ENCODE results near the gene UBE2L3.

Gene UBE2L3

DNA sequence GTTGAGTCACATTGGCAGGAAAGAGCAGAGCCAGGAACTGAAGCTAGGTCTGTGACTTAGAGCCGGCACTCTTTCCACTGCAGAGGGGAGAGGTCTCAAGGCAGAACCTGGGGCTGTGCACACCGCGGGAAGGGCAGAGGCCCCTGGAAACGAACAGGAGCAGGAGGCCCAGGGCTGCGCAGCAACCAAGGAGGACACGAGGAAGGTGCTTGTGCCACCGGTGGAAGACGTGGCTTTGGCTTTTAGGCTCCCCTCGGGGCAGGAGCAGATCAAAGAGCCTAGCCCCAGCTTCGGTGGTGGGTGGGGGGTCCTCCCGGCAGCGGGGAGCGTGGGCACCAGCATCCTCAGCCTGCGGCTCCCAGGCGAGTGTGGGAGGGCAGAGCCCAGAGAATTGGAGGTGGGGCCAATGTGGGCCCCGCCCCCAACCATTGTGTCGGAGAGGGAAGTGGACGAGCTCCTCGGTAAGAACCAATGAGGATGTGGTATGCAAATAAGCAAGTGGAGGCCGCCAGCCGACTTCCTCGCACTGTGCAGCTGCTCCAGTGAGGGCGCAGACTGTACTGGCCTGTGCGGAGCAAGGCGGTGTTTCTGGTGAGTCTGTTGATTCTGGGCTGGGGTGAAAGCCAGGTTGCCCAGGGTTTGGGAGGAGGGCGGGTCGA is 64.9 kb downstream of the UBE2L3 start, which contains the start of gene CCDC116:
CCDC116 (plus strand) TSS at position 524 of the 659 bp plus-strand sequence. CDS start 422 bp downstream, outside the sequence.
- no peaks in the 10 kb centered on the region for H4K20me1 ChIP-seq (ENCODE audit: low read depth, low read length)
- no peak within 1 kb of the TSS for H2AFZ ChIP-seq (ENCODE audit: low read depth, low read length, severe bottlenecking)
- H3F3A ChIP-seq (ENCODE audit: insufficient read depth): no peaks in the 10 kb centered on the region
- no peaks in the 10 kb centered on the region for H3K27me3 ChIP-seq (ENCODE audit: low read length)
- H3K9me2 ChIP-seq (replicated peaks; ENCODE audit: insufficient read depth, low read length): no peaks in the 10 kb centered on the region
- H3K9ac ChIP-seq (ENCODE audit: low read length): no peak within 1 kb of the TSS
- H3K4me3 ChIP-seq (ENCODE audit: insufficient read depth, low read length, poor library complexity, severe bottlenecking): no peak within 1 kb of the TSS
- peaks cover 12% of the 10 kb centered on the region; the same call in 1 of the 2 replicates for H3K79me2 ChIP-seq (ENCODE audit: insufficient read depth, low read length)
- TF ChIP-seq, protein P1, sequence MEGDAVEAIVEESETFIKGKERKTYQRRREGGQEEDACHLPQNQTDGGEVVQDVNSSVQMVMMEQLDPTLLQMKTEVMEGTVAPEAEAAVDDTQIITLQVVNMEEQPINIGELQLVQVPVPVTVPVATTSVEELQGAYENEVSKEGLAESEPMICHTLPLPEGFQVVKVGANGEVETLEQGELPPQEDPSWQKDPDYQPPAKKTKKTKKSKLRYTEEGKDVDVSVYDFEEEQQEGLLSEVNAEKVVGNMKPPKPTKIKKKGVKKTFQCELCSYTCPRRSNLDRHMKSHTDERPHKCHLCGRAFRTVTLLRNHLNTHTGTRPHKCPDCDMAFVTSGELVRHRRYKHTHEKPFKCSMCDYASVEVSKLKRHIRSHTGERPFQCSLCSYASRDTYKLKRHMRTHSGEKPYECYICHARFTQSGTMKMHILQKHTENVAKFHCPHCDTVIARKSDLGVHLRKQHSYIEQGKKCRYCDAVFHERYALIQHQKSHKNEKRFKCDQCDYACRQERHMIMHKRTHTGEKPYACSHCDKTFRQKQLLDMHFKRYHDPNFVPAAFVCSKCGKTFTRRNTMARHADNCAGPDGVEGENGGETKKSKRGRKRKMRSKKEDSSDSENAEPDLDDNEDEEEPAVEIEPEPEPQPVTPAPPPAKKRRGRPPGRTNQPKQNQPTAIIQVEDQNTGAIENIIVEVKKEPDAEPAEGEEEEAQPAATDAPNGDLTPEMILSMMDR (IDR thresholded peaks at IDR 0.05; ENCODE audit: insufficient read depth, low read length, poor library complexity, severe bottlenecking): no peak
- no peak within 1 kb of the TSS for H3K27ac ChIP-seq (ENCODE audit: low read depth, low read length)
- no peak within 1 kb of the TSS for H3K4me2 ChIP-seq (ENCODE audit: low read depth, low read length, poor library complexity, severe bottlenecking)
- H3K9me3 ChIP-seq (ENCODE audit: insufficient read depth, low read length): no peaks in the 10 kb centered on the region
- no peaks in the 10 kb centered on the region for H3K36me3 ChIP-seq (ENCODE audit: low read length)

DNA sequence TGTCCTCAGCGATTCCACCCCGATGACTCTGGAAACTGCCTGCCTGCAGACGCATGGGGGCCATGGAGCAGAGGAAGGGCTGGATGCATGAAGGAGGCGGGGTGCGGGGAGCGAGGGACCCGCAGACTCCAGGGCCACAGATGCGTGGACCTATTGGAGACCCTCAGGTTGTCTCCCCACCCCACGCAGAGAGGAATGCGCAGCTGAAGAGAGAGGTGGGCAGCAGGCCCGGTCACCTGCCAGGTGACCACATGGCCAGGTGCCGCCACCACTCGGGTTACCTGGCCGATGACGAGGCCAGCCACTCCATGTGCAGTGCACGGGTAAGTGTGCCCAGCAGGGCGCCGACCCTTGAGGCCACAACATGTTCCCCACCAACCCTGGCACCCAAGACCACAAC is 65.4 kb downstream of the UBE2L3 start:
- H3K4me2 ChIP-seq (ENCODE audit: low read depth, low read length, poor library complexity, severe bottlenecking): no peak overlapping the region
- H3K79me2 ChIP-seq (ENCODE audit: insufficient read depth, low read length): peaks cover 12% of the 10 kb centered on the region; the same call in 1 of the 2 replicates
- no peaks in the 10 kb centered on the region for H3K27me3 ChIP-seq (ENCODE audit: low read length)
- H3K9me3 ChIP-seq (ENCODE audit: insufficient read depth, low read length): no peaks in the 10 kb centered on the region
- no peaks in the 10 kb centered on the region for H4K20me1 ChIP-seq (ENCODE audit: low read depth, low read length)
- no peaks in the 10 kb centered on the region for H3K9me2 ChIP-seq (replicated peaks; ENCODE audit: insufficient read depth, low read length)
- TF ChIP-seq, protein P1 (IDR thresholded peaks at IDR 0.05; ENCODE audit: insufficient read depth, low read length, poor library complexity, severe bottlenecking): no peak
- no peak for TF ChIP-seq EZH2phosphoT487 (conservative IDR thresholded peaks at IDR 0.05; ENCODE audit: low read length)
- no peak overlapping the region for H3K27ac ChIP-seq (ENCODE audit: low read depth, low read length)
- H2AFZ ChIP-seq (ENCODE audit: low read depth, low read length, severe bottlenecking): no peak overlapping the region
- no peaks in the 10 kb centered on the region for H3F3A ChIP-seq (ENCODE audit: insufficient read depth)
- H3K4me3 ChIP-seq (ENCODE audit: insufficient read depth, low read length, poor library complexity, severe bottlenecking): no peak overlapping the region
- H3K36me3 ChIP-seq (ENCODE audit: low read length): no peaks in the 10 kb centered on the region
- H3K9ac ChIP-seq (ENCODE audit: low read length): no peak overlapping the region

DNA sequence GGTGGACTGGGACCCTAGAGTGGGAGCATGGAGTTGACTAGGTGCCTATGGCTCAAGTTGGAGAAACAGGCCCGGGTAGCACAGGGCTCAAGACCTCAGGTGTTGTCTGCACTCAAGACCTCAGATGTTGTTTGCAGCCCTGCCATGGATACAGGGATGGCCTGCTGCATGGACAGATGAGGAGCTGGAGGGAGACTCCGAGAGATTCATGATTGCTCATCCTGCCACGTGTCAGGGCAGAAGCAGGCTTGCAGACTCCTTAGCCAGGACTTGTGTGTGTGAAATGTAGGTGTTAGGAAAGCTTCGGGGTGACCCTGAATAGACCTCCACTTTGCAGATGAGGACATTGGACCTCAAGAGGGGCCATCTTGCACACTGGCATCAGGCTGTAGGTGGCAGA is 66.0 kb downstream of the UBE2L3 start:
- Histone ChIP-seq H2AFZ (ENCODE audit: low read depth, low read length, severe bottlenecking) (no peak overlapping the region), H4K20me1 (ENCODE audit: low read depth, low read length) (no peaks in the 10 kb centered on the region), H3K9me3 (ENCODE audit: insufficient read depth, low read length) (no peaks in the 10 kb centered on the region), H3K4me2 (ENCODE audit: low read depth, low read length, poor library complexity, severe bottlenecking) (no peak overlapping the region), H3K27ac (ENCODE audit: low read depth, low read length) (no peak overlapping the region), H3F3A (ENCODE audit: insufficient read depth) (no peaks in the 10 kb centered on the region), H3K4me3 (ENCODE audit: insufficient read depth, low read length, poor library complexity, severe bottlenecking) (no peak overlapping the region), H3K36me3 (ENCODE audit: low read length) (no peaks in the 10 kb centered on the region), H3K9me2 (replicated peaks; ENCODE audit: insufficient read depth, low read length) (no peaks in the 10 kb centered on the region), H3K79me2 (ENCODE audit: insufficient read depth, low read length) (peaks cover 7% of the 10 kb centered on the region; the same call in 1 of the 2 replicates), H3K27me3 (ENCODE audit: low read length) (no peaks in the 10 kb centered on the region), H3K9ac (ENCODE audit: low read length) (no peak overlapping the region)
- no peak for TF ChIP-seq EZH2phosphoT487 (conservative IDR thresholded peaks at IDR 0.05; ENCODE audit: low read length)

DNA sequence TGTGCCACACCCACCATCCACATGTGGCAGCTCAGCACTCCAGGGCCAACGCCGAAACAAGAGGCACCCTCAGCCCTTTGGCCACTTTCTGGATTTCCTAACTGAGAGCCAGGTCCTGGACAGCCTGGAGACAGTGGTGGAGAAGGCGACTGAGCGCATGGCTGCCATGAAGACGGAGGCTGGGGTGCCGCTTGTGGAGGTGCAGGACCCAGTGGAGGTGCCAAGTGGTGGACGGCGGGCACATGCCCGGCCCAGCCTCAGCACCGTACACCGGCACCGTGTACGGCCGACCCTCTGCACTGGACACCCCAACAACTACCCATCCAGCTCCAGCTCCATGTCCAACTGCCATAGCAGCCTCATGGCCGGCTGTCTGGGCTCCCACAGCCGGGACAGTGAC is 66.6 kb downstream of the UBE2L3 start:
- TF ChIP-seq, protein P1 (IDR thresholded peaks at IDR 0.05; ENCODE audit: insufficient read depth, low read length, poor library complexity, severe bottlenecking): no peak
- TF ChIP-seq EZH2phosphoT487 (conservative IDR thresholded peaks at IDR 0.05; ENCODE audit: low read length): no peak

More for the DNA sequence above, 66.6 kb downstream of the UBE2L3 start:
- H3K9ac ChIP-seq (ENCODE audit: low read length): no peak overlapping the region
- H3K79me2 ChIP-seq (ENCODE audit: insufficient read depth, low read length): 0 out of 2 replicates have a peak, but pooled peaks cover under 1% of the 10 kb centered on the region
- no peaks in the 10 kb centered on the region for H3K27me3 ChIP-seq (ENCODE audit: low read length)
- H3K4me2 ChIP-seq (ENCODE audit: low read depth, low read length, poor library complexity, severe bottlenecking): no peak overlapping the region
- H3K36me3 ChIP-seq (ENCODE audit: low read length): no peaks in the 10 kb centered on the region
- no peaks in the 10 kb centered on the region for H4K20me1 ChIP-seq (ENCODE audit: low read depth, low read length)
- H2AFZ ChIP-seq (ENCODE audit: low read depth, low read length, severe bottlenecking): no peak overlapping the region
- H3K4me3 ChIP-seq (ENCODE audit: insufficient read depth, low read length, poor library complexity, severe bottlenecking): no peak overlapping the region
- no peaks in the 10 kb centered on the region for H3K9me2 ChIP-seq (replicated peaks; ENCODE audit: insufficient read depth, low read length)
- no peaks in the 10 kb centered on the region for H3F3A ChIP-seq (ENCODE audit: insufficient read depth)
- H3K27ac ChIP-seq (ENCODE audit: low read depth, low read length): no peak overlapping the region
- H3K9me3 ChIP-seq (ENCODE audit: insufficient read depth, low read length): no peaks in the 10 kb centered on the region
